T-helper 2 cell (primary cell): ENCODE measurements around the gene SMIM7.
A peak's percentile ranks its signal among the peaks of the same experiment; 100 is the strongest.
"Not testable (repeated sequence)": the region's sequence is repeated elsewhere in the genome, so short reads cannot be mapped to it uniquely, and the experiment has no call there.

Source experiments
- DNase-seq, 5 experiments: peaks; one replicate each; pipeline versions ENCODE4 v3.0.0 to v3.0.0-alpha.2; 2012 to 2022
- total RNA-seq, 2 donors: gene quantifications; one replicate each; lab custom pipeline; 2026; lab: John Stamatoyannopoulos, UW

Gene SMIM7
- total RNA-seq, result 17.1 to 28.8 reads per million in 2 donors

- peak; percentile 98 to 99 (median 99) for DNase-seq
Observed at GRCh38 chr19:16659832-16660708, at the start of gene SMIM7. TSS of gene SMIM7 (minus strand) at chr19:16660144. CDS start at chr19:16660110, 34 bp downstream.

- no peak for DNase-seq
Observed at GRCh38 chr19:16703677-16704076, 43.7 kb upstream of the SMIM7 start.

- no peak for DNase-seq
Observed at GRCh38 chr19:16702123-16702522, 42.2 kb upstream of the SMIM7 start.

GRCh38 chr19:16698914-16699313 is 39.0 kb upstream of the SMIM7 start:
- no peak for DNase-seq

GRCh38 chr19:16688084-16688483 is 28.1 kb upstream of the SMIM7 start:
- no peak for DNase-seq

- no peak for DNase-seq
Observed at GRCh38 chr19:16684216-16684615, 24.3 kb upstream of the SMIM7 start.

GRCh38 chr19:16682539-16682938 is 22.6 kb upstream of the SMIM7 start:
- DNase-seq, result no peak

GRCh38 chr19:16679811-16680210 is 19.9 kb upstream of the SMIM7 start:
- no peak for DNase-seq

GRCh38 chr19:16678498-16678897 is 18.6 kb upstream of the SMIM7 start:
- no peak for DNase-seq

GRCh38 chr19:16677055-16677454 is 17.1 kb upstream of the SMIM7 start:
- no peak for DNase-seq

GRCh38 chr19:16676101-16676798 is 16.3 kb upstream of the SMIM7 start:
- DNase-seq, result no peak

GRCh38 chr19:16673839-16674238 is 13.9 kb upstream of the SMIM7 start:
- DNase-seq, result not testable (repeated sequence)

GRCh38 chr19:16673231-16673630 is 13.3 kb upstream of the SMIM7 start:
- DNase-seq, result no peak

- DNase-seq, result no peak
Observed at GRCh38 chr19:16671652-16672274, 11.8 kb upstream of the SMIM7 start.

- no peak for DNase-seq
Observed at GRCh38 chr19:16670291-16670690, 10.3 kb upstream of the SMIM7 start.

- DNase-seq, result not testable (repeated sequence)
Observed at GRCh38 chr19:16668702-16669101, 8.8 kb upstream of the SMIM7 start.

- DNase-seq, result no peak
Observed at GRCh38 chr19:16668176-16668575, 8.2 kb upstream of the SMIM7 start.

- no peak for DNase-seq
Observed at GRCh38 chr19:16661480-16662034, 1.6 kb upstream of the SMIM7 start.

GRCh38 chr19:16660763-16661479 is 977 bp upstream of the SMIM7 start, which contains the start of gene TMEM38A:
TSS of gene TMEM38A (plus strand) at chr19:16661139. CDS start at chr19:16661218, 79 bp downstream.
- peak; percentile 6 to 44 (median 33) for DNase-seq

- no peak for DNase-seq
Observed at GRCh38 chr19:16659464-16659831, 496 bp downstream of the SMIM7 start.

GRCh38 chr19:16657384-16657783 is 2.6 kb downstream of the SMIM7 start:
- DNase-seq, result no peak

- DNase-seq, result no peak
Observed at GRCh38 chr19:16655727-16656126, 4.2 kb downstream of the SMIM7 start.
